ENCODE measurements around the gene PLCH1. TPM values are rescaled to one million over a fixed set of nuclear protein-coding genes. Genes with fewer than 3 reads are reported as not detected.

Gene PLCH1
- total and polyA plus RNA-seq, 12 donors, result under 0.01 to 0.28 (median 0.10) TPM; not detected in 2

DNA sequence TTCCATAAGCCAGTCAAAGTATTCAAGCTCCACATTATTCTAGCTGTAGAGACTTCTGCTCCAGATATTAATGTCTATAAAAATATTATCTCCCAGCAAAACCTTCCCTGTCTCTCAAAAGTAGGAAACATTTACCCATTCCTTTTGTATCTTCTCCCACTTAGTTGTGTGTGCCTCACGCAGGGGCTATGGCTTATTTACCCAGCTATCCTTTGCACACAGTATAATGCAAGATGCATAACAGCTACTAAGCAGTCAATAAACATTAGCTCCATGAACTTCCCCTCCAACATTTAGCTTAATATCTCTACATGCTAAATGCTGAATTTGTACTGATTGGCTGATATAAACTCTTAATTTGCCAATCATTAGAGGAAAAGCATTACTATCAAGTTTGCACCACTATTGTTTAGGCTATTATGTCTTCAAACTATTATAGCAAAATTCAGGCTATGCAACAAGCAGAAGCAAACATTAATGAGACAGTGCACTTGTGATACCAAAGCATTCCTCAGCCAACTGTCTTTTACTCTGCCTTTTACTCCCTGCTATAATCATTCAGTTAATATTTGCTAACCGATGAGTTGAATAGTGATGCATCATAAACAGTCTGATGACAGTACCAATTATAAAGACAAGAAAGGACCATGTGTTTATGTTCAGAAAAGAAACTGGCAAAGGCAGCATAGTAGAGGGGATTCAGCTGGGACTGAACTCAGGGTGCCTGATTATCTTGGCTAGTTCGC is 81.2 kb downstream of the PLCH1 start:
- no peaks in the 10 kb centered on the region for H3K4me1 ChIP-seq (replicated peaks in 1 of 2)
- no peak overlapping the region for H3K27ac ChIP-seq
- intact Hi-C loops (cut with DNase I), result no loop called here
- H3K36me3 ChIP-seq (replicated peaks in 1 of 2), result no peaks in the 10 kb centered on the region
- no peaks in the 10 kb centered on the region for H3K9me3 ChIP-seq (replicated peaks in 1 of 3)
- no peaks in the 10 kb centered on the region for H3K27me3 ChIP-seq
- 77 to 91% (median 83%) methylated on average over 3 of the region's 3 CpGs for WGBS, 4 donors
- DNase-seq, result no peak
- no peak overlapping the region for H3K4me3 ChIP-seq
- TF ChIP-seq CTCF (IDR thresholded peaks at IDR 0.05), result no peak
- no peak for TF ChIP-seq POLR2A (IDR thresholded peaks at IDR 0.05)

GRCh38 chr3:155661760-155662159 is 83.1 kb downstream of the PLCH1 start:
- Histone ChIP-seq H3K27me3 (no peaks in the 10 kb centered on the region), H3K36me3 (replicated peaks in 1 of 2) (no peaks in the 10 kb centered on the region), H3K27ac (no peak overlapping the region), H3K4me1 (replicated peaks in 1 of 2) (no peaks in the 10 kb centered on the region), H3K9me3 (replicated peaks in 1 of 3) (no peaks in the 10 kb centered on the region), H3K4me3 (no peak overlapping the region)
- DNase-seq, result no peak
- intact Hi-C loops (cut with DNase I), result no loop called here
- TF ChIP-seq CTCF (IDR thresholded peaks at IDR 0.05) (no peak), POLR2A (IDR thresholded peaks at IDR 0.05) (no peak)

GRCh38 chr3:155661042-155661441 is 83.8 kb downstream of the PLCH1 start:
- Histone ChIP-seq H3K4me1 (replicated peaks in 1 of 2) (no peaks in the 10 kb centered on the region), H3K27ac (no peak overlapping the region), H3K9me3 (replicated peaks in 1 of 3) (no peaks in the 10 kb centered on the region), H3K27me3 (no peaks in the 10 kb centered on the region), H3K4me3 (no peak overlapping the region), H3K36me3 (replicated peaks in 1 of 2) (no peaks in the 10 kb centered on the region)
- intact Hi-C loops (cut with DNase I), result no loop called here
- 76 to 94% (median 80%) methylated on average over 1 of the region's 1 CpG for WGBS, 4 donors
- no peak for DNase-seq
- TF ChIP-seq CTCF (IDR thresholded peaks at IDR 0.05), result no peak
- no peak for TF ChIP-seq POLR2A (IDR thresholded peaks at IDR 0.05)

- no peaks in the 10 kb centered on the region for H3K36me3 ChIP-seq (replicated peaks in 1 of 2)
- H3K27ac ChIP-seq, result no peak overlapping the region
- no peak for DNase-seq
- intact Hi-C loops (cut with DNase I), result no loop called here
- no peaks in the 10 kb centered on the region for H3K4me1 ChIP-seq (replicated peaks in 1 of 2)
- no peaks in the 10 kb centered on the region for H3K9me3 ChIP-seq (replicated peaks in 1 of 3)
- no peak for TF ChIP-seq POLR2A (IDR thresholded peaks at IDR 0.05)
- TF ChIP-seq CTCF (IDR thresholded peaks at IDR 0.05), result no peak
- H3K4me3 ChIP-seq, result no peak overlapping the region
- H3K27me3 ChIP-seq, result no peaks in the 10 kb centered on the region
- WGBS, 4 donors, result 73 to 80% (median 77%) methylated on average over 4 of the region's 4 CpGs
Measured at GRCh38 chr3:155658671-155659261, 86.1 kb downstream of the PLCH1 start.

Measured in adrenal gland (tissue), 12 donors.